Left lung (tissue), 10 donors: Measurements from ENCODE around the gene RREB1. TPM values are rescaled to one million over a fixed set of nuclear protein-coding genes. Genes with fewer than 3 reads are reported as not detected.

Experiments
- ATAC-seq: fragments of 200-7000 bp; cut with Tn5 transposase; one replicate; pipeline ENCODE4 v1.9.1; 2020; ENCODE audit warnings: moderate library complexity
- DNase-seq, 4 donors: peaks; one replicate each; pipeline ENCODE4 v3.0.0-alpha.2; 2013 to 2020
- H3K27ac ChIP-seq, 2 donors: fragments of 200-600 bp; sonication (generic) in 1 of 2; one replicate each; pipeline versions ENCODE4 v1.5.0 to v1.8.0; 2020 to 2021
- H3K27me3 ChIP-seq, 2 donors: fragments of 200-600 bp; sonication (generic) in 1 of 2; one replicate each; pipeline versions ENCODE4 v1.5.0 to v1.8.0; 2020 to 2021
- H3K36me3 ChIP-seq, 2 donors: fragments of 200-600 bp; sonication (generic) in 1 of 2; one replicate each; pipeline versions ENCODE4 v1.5.0 to v1.8.0; 2020 to 2021
- H3K4me1 ChIP-seq, 2 donors: fragments of 200-600 bp; one replicate each; pipeline ENCODE4 v1.8.0; 2021
- H3K4me3 ChIP-seq, 2 donors: fragments of 200-600 bp; sonication (generic) in 1 of 2; one replicate each; pipeline versions ENCODE4 v1.5.0 to v1.8.0; 2020 to 2021; ENCODE audit warnings: mild to moderate bottlenecking in 1 of 2
- H3K9me3 ChIP-seq, 2 donors: fragments of 200-600 bp; sonication (generic) in 1 of 2; one replicate each; pipeline versions ENCODE4 v1.5.0 to v1.8.0; 2020 to 2021
- intact Hi-C, 2 donors: fragments of 100-400 bp; cut with DNase I; formaldehyde crosslinking; loops; one replicate each; pipeline versions ENCODE4 v1.11.2 to v1.14.2; 2022
- polyA plus RNA-seq, 6 donors: library from polyadenylated mRNA; unstranded; fragments of 120-200 nt; gene quantifications; one replicate each; pipeline ENCODE4 v1.2.1, GENCODE V29; 2013; ENCODE audit not compliant: insufficient read length in 6 of 6
- total RNA-seq, 2 donors: library from RNA; stranded (reverse); fragmentation: NEBNext Ultra II Directional; extraction: Animal tissue kit (Norgen Biotek cat#: 25700); gene quantifications; one replicate each; pipeline ENCODE4 v1.2.1, GENCODE V29; 2021
- TF ChIP-seq, protein P1 (sequence below), 2 donors: fragments of 200-600 bp; sonication (generic) in 1 of 2; IDR thresholded peaks; one replicate each; pipeline versions ENCODE4 v1.5.0 to v1.8.0; 2021; ENCODE audit warnings: antibody characterized with exemption in 2 of 2
- donor health status: DM: no; HTN: yes; CAD: no.
- donor health status: DM: no; HTN: no; CAD: no.

Gene RREB1
- total and polyA plus RNA-seq, 8 donors: 24.1 to 54.0 (median 27.6) TPM

DNA sequence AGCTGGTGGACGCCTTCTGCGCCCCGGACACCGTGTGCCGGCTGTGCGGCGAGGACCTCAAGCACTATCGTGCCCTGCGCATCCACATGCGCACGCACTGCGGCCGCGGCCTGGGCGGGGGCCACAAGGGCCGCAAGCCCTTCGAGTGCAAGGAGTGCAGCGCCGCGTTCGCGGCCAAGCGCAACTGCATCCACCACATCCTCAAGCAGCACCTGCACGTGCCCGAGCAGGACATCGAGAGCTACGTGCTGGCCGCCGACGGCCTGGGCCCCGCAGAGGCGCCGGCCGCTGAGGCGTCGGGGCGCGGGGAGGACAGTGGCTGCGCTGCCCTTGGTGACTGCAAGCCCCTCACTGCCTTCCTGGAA, 122.5 kb downstream of the RREB1 start:
- ATAC-seq: no peak
- intact Hi-C loops: no loop called here
- TF ChIP-seq, protein P1, sequence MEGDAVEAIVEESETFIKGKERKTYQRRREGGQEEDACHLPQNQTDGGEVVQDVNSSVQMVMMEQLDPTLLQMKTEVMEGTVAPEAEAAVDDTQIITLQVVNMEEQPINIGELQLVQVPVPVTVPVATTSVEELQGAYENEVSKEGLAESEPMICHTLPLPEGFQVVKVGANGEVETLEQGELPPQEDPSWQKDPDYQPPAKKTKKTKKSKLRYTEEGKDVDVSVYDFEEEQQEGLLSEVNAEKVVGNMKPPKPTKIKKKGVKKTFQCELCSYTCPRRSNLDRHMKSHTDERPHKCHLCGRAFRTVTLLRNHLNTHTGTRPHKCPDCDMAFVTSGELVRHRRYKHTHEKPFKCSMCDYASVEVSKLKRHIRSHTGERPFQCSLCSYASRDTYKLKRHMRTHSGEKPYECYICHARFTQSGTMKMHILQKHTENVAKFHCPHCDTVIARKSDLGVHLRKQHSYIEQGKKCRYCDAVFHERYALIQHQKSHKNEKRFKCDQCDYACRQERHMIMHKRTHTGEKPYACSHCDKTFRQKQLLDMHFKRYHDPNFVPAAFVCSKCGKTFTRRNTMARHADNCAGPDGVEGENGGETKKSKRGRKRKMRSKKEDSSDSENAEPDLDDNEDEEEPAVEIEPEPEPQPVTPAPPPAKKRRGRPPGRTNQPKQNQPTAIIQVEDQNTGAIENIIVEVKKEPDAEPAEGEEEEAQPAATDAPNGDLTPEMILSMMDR (IDR thresholded peaks at IDR 0.05): no peak
- Histone ChIP-seq H3K36me3 (peaks cover 14 to 98% of the 10 kb centered on the region in 2 donors), H3K4me3 (no peak overlapping the region), H3K4me1 (peaks cover 0 to 13% of the 10 kb centered on the region in 2 donors), H3K9me3 (no peaks in the 10 kb centered on the region), H3K27me3 (no peaks in the 10 kb centered on the region), H3K27ac (no peak overlapping the region)
- no peak for DNase-seq

- intact Hi-C loops: no loop called here
- peaks cover 13 to 96% of the 10 kb centered on the region in 2 donors for H3K36me3 ChIP-seq
- TF ChIP-seq, protein P1 (IDR thresholded peaks at IDR 0.05): no peak
- ATAC-seq (no peak), DNase-seq (no peak)
- H3K4me1 ChIP-seq: peaks cover 0 to 16% of the 10 kb centered on the region in 2 donors
- H3K4me3 ChIP-seq: no peak overlapping the region
- no peaks in the 10 kb centered on the region for H3K9me3 ChIP-seq
- no peaks in the 10 kb centered on the region for H3K27me3 ChIP-seq
- H3K27ac ChIP-seq: no peak overlapping the region
Measured at GRCh38 chr6:7230956-7231713, 123.4 kb downstream of the RREB1 start.

- Histone ChIP-seq H3K27ac (no peak overlapping the region), H3K4me1 (peaks cover 0 to 16% of the 10 kb centered on the region in 2 donors), H3K4me3 (no peak overlapping the region), H3K36me3 (peaks cover 8 to 87% of the 10 kb centered on the region in 2 donors), H3K9me3 (no peaks in the 10 kb centered on the region), H3K27me3 (no peaks in the 10 kb centered on the region)
- ATAC-seq (no peak), DNase-seq (peak in 1 of 4 donors; percentile 28)
- TF ChIP-seq, protein P1 (IDR thresholded peaks at IDR 0.05): no peak
- intact Hi-C loops: no loop called here
Measured at GRCh38 chr6:7232351-7232750, 124.6 kb downstream of the RREB1 start.

DNA sequence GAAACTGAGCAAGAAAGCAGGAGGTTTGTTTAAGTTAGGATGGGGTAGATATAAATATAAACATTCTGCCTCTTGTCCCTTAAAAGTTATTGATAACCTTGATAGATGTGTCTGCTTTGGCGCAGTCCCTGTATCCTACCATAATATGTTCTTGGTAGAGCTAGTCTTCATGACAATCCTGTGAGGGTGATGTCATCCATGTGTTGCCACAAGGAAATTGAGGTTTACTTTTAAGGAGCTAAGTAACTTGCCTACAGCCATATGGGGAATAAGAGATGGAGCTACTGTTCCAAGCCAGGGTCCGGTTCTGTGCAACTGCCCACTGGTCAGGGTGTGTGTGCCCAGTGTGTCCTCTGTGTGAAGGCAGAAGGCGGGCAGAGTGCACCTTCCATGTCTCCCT, 126.8 kb downstream of the RREB1 start:
- Histone ChIP-seq H3K27me3 (no peaks in the 10 kb centered on the region), H3K9me3 (no peaks in the 10 kb centered on the region), H3K4me1 (peaks cover 0 to 24% of the 10 kb centered on the region in 2 donors), H3K4me3 (no peak overlapping the region), H3K27ac (no peak overlapping the region), H3K36me3 (peaks cover 8 to 70% of the 10 kb centered on the region in 2 donors)
- TF ChIP-seq, protein P1 (IDR thresholded peaks at IDR 0.05): no peak
- intact Hi-C loops: no loop called here
- ATAC-seq: no peak
- no peak for DNase-seq

DNA sequence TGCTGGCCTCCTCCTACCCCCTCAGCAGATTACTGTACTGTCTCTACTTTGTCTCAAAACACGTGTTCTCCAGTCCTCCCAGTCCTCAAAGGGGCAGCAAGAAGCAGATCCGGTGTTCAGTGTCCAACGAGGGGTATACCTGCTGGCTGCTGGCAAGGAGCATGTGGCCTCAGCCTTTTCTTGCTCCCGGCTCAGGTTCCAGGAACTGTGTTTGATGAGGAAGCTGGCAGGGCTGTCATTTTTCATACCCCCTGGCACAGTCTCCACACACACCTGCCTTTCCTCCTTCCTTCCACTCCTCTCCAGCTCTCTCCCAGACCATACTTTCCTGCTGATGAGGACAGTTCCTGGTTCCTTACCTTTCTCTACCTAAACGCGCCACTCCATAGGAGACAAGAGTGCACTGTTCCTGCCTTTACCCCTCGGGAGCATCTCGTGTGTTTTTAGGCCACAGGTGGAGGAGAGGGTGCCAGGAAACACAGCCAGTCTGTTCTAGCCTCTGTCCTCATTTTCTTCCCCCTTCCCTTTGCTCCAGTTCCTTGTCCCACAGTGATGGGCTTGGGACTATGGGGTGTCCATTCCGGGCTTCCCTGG, 128.0 kb downstream of the RREB1 start:
- Histone ChIP-seq H3K4me3 (no peak overlapping the region), H3K9me3 (no peaks in the 10 kb centered on the region), H3K4me1 (peaks cover 0 to 24% of the 10 kb centered on the region in 2 donors), H3K36me3 (peaks cover 0 to 68% of the 10 kb centered on the region in 2 donors), H3K27me3 (no peaks in the 10 kb centered on the region), H3K27ac (peak overlapping the region; percentile 26 to 72)
- intact Hi-C loops: no loop called here
- TF ChIP-seq, protein P1 (IDR thresholded peaks at IDR 0.05): no peak
- ATAC-seq (peak; percentile 55), DNase-seq (no peak)
